T-helper 1 cell treated with Interleukin-12 subunit alpha and Interleukin-12 subunit beta and Interleukin-4 antibody, amounts not matched to agents 30 ng/mL and 1 ng/mL, for 36 hours (primary cell): ENCODE measurements around the gene KIAA0232. TPM values are rescaled to one million over a fixed set of nuclear protein-coding genes. Genes with fewer than 3 reads are reported as not detected.

Experiments used
- intact Hi-C: fragments of 100-400 bp; cut with micrococcal nuclease; formaldehyde crosslinking; loops from one replicate; pipeline ENCODE4 v1.15.1; 2024
- total RNA-seq: library from RNA; stranded (reverse); gene quantifications from 2 replicates; pipeline ENCODE4 v1.2.3, GENCODE V29; 2022

KIAA0232 gene
- total RNA-seq, 1 donor from 2014 or later, result 20.4 TPM

DNA sequence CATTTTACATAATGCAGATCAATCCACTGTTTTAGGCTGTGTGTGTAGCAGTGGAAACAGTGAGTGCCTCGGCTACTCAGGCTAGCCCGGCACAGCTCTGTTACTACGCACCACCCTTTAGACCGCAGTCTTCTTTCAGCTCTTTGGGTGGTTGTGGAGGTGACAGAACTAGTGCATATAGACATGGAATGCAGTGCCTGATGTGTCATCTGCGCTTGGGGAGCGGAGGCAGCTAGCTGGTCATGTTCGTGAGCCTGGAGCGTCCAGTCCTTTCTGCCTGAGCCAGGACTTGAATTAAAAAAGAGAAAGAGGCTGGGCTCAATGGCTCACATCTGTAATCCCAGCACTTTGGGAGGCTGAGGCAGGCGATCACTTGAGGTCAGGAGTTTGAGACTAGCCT is 131.9 kb downstream of the KIAA0232 start:
- intact Hi-C loops, result no loop called here

GRCh38 chr4:6915041-6916005 is 132.8 kb downstream of the KIAA0232 start:
- intact Hi-C loops, result no loop called here

DNA sequence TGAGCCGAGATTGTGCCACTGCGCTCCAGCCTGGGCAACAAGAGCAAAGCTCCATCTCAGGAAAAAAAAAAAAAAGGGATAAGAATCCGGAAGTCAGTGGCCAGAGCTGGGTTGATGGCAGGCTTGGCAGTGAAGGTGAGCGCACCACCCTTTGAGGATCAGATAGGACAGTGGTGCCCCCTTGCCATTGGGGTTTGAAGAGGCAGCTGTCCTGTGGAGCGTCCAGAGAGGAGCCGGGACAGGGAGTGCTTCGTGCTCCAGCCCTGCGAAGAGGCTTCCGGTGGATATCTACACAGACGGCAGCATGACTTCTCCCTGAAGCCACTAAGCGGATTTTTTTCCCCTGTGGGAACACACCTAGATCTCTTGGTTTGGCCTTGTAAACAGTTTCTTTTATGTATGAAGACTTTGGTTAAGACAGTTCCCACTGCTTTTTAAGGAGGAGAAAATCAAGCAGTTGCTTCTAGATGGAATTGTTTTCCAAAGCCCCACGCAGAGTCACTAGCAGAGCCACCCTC is 133.6 kb downstream of the KIAA0232 start:
- intact Hi-C loops, result no loop called here

DNA sequence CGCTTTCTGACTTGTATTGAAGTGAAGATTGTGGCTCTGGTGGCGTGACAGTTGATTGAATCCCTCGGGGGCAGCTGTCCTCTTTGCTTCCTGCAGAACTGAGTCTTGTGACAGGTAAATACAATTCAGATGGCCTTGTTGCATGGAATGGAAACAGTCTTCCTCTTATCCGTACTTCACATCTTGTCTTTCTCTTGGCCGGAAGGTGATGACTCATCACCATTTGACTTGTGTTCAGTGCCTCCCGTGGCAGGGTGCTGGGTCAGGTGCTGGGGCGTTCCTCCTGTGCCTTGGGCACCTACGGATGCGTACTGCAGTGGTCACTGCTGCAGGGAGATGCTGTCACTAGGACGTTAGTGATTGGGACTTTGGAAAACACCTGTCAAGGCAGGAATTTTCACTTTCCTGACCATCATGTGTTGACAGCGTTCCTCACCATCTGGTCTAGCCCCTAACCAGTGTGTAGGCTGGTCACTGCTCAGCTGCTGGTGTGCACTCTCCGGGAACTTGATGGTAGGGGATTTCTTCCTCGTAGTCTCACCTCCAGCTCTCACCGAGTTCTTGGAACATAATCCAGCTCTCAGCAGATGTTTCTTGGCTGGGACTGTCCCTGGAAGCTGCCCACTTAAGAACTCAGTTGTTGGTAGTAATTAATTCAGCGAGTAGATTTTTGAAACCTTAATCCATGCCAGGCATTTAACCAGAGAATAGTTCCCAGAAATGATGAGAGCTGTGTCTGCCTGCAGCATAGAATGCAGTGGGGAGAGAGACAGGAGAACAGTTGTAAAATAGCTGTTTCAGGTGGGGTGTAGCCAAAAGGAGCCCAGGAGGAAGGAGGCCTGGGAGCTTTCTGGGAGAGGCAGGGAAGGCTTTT is 134.3 kb downstream of the KIAA0232 start:
- intact Hi-C loops, result loop anchor here (1.0 kb wide), 1 partner anchor 8 kb away; the partner anchor contains the start of gene TBC1D14

GRCh38 chr4:6917461-6918271 is 135.1 kb downstream of the KIAA0232 start:
- intact Hi-C loops, result loop anchor here (1.0 kb wide), 3 partner anchors 8 to 25 kb away; partner anchors contain the start of gene TBC1D14

- intact Hi-C loops, result loop anchor here (1.0 kb wide), 2 partner anchors 8 to 24 kb away; no protein-coding TSS in a partner anchor
Measured at GRCh38 chr4:6918338-6918737, 135.8 kb downstream of the KIAA0232 start.

- intact Hi-C loops, result no loop called here
Measured at GRCh38 chr4:6920171-6920570, 137.6 kb downstream of the KIAA0232 start.

GRCh38 chr4:6923507-6923906 is 141.0 kb downstream of the KIAA0232 start:
- intact Hi-C loops, result no loop called here

GRCh38 chr4:6924361-6924779 is 141.8 kb downstream of the KIAA0232 start:
- intact Hi-C loops, result no loop called here

DNA sequence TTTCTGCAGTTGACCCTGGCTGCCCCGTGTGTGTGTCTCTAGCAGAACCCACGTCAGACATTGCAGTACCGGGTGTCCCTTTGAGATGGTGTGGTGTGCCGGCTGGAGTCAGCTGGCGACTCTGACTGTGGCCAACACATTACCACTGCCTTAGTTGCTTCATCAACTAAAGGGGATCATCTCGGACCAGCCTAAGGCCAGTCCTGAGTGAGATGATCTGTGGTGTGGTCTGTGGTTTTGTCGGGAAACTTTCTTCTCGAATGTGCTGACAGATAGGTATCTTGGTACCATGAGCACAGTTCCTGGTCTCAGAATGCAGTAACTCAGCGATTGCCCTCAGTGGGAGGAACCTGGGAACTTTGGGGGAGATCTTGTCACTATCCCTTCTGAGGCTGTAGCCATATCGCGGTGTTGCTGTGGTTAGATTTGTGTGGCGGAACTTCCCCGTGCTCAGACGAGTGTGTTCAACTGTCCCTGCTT is 142.9 kb downstream of the KIAA0232 start:
- intact Hi-C loops, result loop anchor here (5.0 kb wide), 1 partner anchor 117 kb away; the partner anchor contains the start of gene TADA2B

DNA sequence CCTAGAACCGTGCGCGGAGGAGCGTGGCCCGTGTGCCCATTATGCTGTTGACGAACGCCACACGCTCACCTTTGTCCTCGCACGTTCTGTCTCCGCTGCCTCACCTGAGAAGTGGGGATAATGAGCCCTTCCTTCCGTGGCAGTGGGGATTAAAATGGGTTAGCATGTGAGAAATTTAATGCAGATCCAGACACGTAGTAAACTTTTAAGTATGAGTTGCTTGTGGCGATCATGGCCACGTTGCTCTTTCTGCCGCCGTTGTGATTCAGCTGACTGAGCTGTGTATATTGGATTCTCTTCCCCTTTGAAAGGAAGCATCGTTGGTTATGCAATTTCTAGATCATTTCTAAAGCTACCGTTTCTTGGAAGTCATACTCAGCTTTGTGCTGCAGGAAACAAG is 143.6 kb downstream of the KIAA0232 start:
- intact Hi-C loops, result loop anchor here (1.0 to 5.0 kb wide), 3 partner anchors 8 to 116 kb away; partner anchors contain the start of gene TADA2B

GRCh38 chr4:6926681-6927478 is 144.4 kb downstream of the KIAA0232 start:
- intact Hi-C loops, result loop anchor here (1.0 to 5.0 kb wide), 6 partner anchors 9 to 115 kb away; partner anchors contain the start of genes TADA2B and TBC1D14

DNA sequence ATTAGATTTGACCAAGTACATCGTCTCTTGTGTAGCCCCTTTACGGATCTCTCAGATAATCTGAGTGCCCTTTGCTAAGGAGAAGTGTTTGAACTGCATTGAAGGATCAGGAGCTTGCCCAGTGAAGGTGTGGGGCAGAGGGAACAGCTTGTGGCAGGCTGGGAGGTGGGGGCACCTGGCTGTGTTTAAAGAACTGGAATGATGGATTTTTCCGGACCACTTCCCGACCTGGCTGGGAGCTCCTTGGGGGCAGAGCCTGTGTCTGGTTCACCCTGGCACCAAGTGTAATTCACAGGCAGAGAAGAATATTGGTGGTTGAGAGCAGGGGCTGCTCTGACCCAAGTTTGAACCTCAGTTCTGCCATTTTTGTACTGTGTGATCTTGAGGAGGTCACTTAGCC is 145.6 kb downstream of the KIAA0232 start:
- intact Hi-C loops, result loop anchor here (5.0 kb wide), 1 partner anchor 114 kb away; the partner anchor contains the start of gene TADA2B

DNA sequence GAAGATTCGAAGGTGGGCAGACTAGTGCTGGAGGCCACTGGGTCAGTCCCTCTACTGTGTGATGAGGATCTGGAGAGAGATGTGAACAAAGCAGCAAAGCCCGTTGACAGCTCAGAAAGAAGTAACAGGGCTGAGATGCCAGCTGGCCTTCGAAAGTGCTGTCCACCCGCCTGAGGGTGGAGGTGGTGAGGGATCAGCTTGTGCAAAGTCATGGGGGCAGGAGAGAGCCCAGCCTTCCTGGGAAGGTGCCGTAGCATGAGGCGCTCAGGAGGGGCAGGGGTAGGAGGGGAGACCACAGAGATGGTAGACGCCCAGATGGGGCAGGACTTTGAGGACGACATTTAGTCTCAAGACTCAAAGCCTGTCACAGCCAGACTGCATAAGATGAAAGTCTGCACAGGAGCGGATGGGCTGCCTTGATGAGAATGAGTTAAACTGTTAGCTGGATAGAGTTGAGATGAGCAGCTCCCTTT is 146.8 kb downstream of the KIAA0232 start:
- intact Hi-C loops, result loop anchor here (5.0 kb wide), 1 partner anchor 113 kb away; the partner anchor contains the start of gene TADA2B

- intact Hi-C loops, result loop anchor here (5.0 kb wide), 1 partner anchor 112 kb away; the partner anchor contains the start of gene TADA2B
Measured at GRCh38 chr4:6929812-6930464, 147.4 kb downstream of the KIAA0232 start.

- intact Hi-C loops, result no loop called here
Measured at GRCh38 chr4:6932475-6932874, 149.9 kb downstream of the KIAA0232 start.

DNA sequence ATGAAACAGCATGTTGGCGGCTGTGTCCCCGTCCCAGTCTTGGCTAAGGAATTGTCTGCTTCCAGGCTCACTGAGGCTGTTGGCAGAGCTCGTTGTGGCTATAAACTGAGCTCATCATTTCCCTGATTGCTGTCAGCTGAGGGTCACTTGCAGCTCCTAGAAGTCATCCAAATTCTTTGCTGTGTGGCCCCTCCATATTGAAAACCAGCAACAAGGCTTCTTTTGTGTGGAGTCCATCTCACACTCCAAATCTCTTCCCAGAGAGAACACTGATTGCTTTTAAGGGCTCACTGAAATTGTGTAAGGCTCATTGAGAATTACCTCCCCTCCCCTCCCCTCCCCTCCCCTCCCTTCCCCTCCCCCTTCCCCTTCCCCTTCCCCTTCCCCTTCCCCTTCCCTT is 150.4 kb downstream of the KIAA0232 start:
- intact Hi-C loops, result no loop called here
